ENCODE data around the gene RAPGEF2. TPM values are rescaled to one million over a fixed set of nuclear protein-coding genes. Genes with fewer than 3 reads are reported as not detected.

RAPGEF2 gene
- total and polyA plus RNA-seq, 7 donors, result 4.6 to 35.2 (median 20.4) TPM

- DNase-seq (no peak), ATAC-seq (no peak)
- H3K27me3 ChIP-seq (ENCODE audit: insufficient read depth in 3 of 3, low read length in 2 of 3), result no peaks in the 10 kb centered on the region
- H3K4me1 ChIP-seq, result peaks cover 60% of the 10 kb centered on the region
- intact Hi-C loops (cut with DNase I), result no loop called here
- TF ChIP-seq CTCF (IDR thresholded peaks at IDR 0.05), result no peak
- no peaks in the 10 kb centered on the region for H3K36me3 ChIP-seq (ENCODE audit: insufficient read depth in 1 of 2, low read depth in 1 of 2)
- no peaks in the 10 kb centered on the region for H3K9me3 ChIP-seq
- H3K4me3 ChIP-seq, result no peak overlapping the region
- H3K27ac ChIP-seq, result no peak overlapping the region
- WGBS, 3 donors, result 96 to 98% (median 97%) methylated on average over 3 of the region's 3 CpGs
Observed at GRCh38 chr4:159152181-159152580, 49.3 kb downstream of the RAPGEF2 start.

GRCh38 chr4:159153669-159154068 is 50.8 kb downstream of the RAPGEF2 start:
- no peak for TF ChIP-seq CTCF (IDR thresholded peaks at IDR 0.05)
- no peak for ATAC-seq
- intact Hi-C loops (cut with DNase I), result no loop called here

GRCh38 chr4:159155119-159155518 is 52.2 kb downstream of the RAPGEF2 start:
- Histone ChIP-seq H3K4me3 (no peak overlapping the region), H3K9me3 (no peaks in the 10 kb centered on the region), H3K27me3 (ENCODE audit: insufficient read depth in 3 of 3, low read length in 2 of 3) (no peaks in the 10 kb centered on the region), H3K27ac (no peak overlapping the region), H3K4me1 (peaks cover 65% of the 10 kb centered on the region), H3K36me3 (ENCODE audit: insufficient read depth in 1 of 2, low read depth in 1 of 2) (no peaks in the 10 kb centered on the region)
- no peak for ATAC-seq
- 39 to 55% (median 44%) methylated on average over 4 of the region's 4 CpGs for WGBS, 3 donors
- no peak for TF ChIP-seq CTCF (IDR thresholded peaks at IDR 0.05)
- DNase-seq, result no peak
- intact Hi-C loops (cut with DNase I), result no loop called here

More at GRCh38 chr4:159153669-159154068, 50.8 kb downstream of the RAPGEF2 start:
- Histone ChIP-seq H3K36me3 (ENCODE audit: insufficient read depth in 1 of 2, low read depth in 1 of 2) (no peaks in the 10 kb centered on the region), H3K9me3 (no peaks in the 10 kb centered on the region), H3K27ac (no peak overlapping the region), H3K4me3 (no peak overlapping the region), H3K4me1 (peaks cover 61% of the 10 kb centered on the region), H3K27me3 (ENCODE audit: insufficient read depth in 3 of 3, low read length in 2 of 3) (no peaks in the 10 kb centered on the region)
- WGBS, 3 donors, result 82 to 88% (median 84%) methylated on average over 4 of the region's 4 CpGs
- no peak for DNase-seq

GRCh38 chr4:159158083-159158617 is 55.3 kb downstream of the RAPGEF2 start:
- no peak for DNase-seq
- Histone ChIP-seq H3K27ac (no peak overlapping the region), H3K36me3 (ENCODE audit: insufficient read depth in 1 of 2, low read depth in 1 of 2) (no peaks in the 10 kb centered on the region), H3K9me3 (no peaks in the 10 kb centered on the region), H3K4me3 (no peak overlapping the region), H3K4me1 (peaks cover 66% of the 10 kb centered on the region), H3K27me3 (ENCODE audit: insufficient read depth in 3 of 3, low read length in 2 of 3) (no peaks in the 10 kb centered on the region)
- no peak for TF ChIP-seq CTCF (IDR thresholded peaks at IDR 0.05)
- ATAC-seq, result no peak
- intact Hi-C loops (cut with DNase I), result no loop called here

GRCh38 chr4:159158985-159159384 is 56.1 kb downstream of the RAPGEF2 start:
- ATAC-seq (no peak), DNase-seq (no peak)
- Histone ChIP-seq H3K9me3 (no peaks in the 10 kb centered on the region), H3K27me3 (ENCODE audit: insufficient read depth in 3 of 3, low read length in 2 of 3) (no peaks in the 10 kb centered on the region), H3K27ac (no peak overlapping the region), H3K36me3 (ENCODE audit: insufficient read depth in 1 of 2, low read depth in 1 of 2) (no peaks in the 10 kb centered on the region), H3K4me3 (no peak overlapping the region), H3K4me1 (peaks cover 62% of the 10 kb centered on the region)
- intact Hi-C loops (cut with DNase I), result no loop called here
- no peak for TF ChIP-seq CTCF (IDR thresholded peaks at IDR 0.05)
- whole genome bisulfite sequencing, 3 donors, result 68 to 75% (median 74%) methylated on average over 5 of the region's 5 CpGs
